Measurements from ENCODE around the gene TRPM2. TPM values are rescaled to one million over a fixed set of nuclear protein-coding genes. Genes with fewer than 3 reads are reported as not detected.

Gene TRPM2
- total and polyA plus RNA-seq, 10 of the 15 experiments (the other 5 are each of a cell fraction or from before 2014, with no cell fraction given): 0.03 to 9.1 (median 2.6) TPM

DNA sequence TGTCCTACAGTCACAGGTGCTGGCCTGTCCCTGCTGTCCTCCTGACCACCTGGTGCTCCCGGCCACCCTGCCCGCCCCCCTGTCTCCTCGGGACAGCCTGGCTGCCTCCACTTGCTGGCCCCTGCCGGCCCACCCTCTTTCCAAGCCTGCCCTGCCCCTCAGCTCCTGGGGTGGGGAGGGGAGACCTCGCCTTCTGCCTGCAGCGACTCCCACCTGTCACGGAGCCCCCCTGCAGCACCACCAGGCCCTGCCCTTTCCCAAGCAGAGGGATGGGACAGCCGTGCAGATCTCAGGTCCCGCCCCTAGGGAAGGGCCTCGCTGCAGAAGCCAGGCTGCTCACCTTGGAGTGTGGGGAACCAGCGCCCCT lies 109.4 kb downstream of the TRPM2 start:
- Histone ChIP-seq H3K4me2 (ENCODE audit: control insufficient read depth, insufficient read depth) (no peak overlapping the region), H3K9me3 (replicated peaks; ENCODE audit: control insufficient read depth, insufficient read depth, low read length) (no peaks in the 10 kb centered on the region), H3K9ac (ENCODE audit: control insufficient read depth, insufficient read depth, low read length) (no peak overlapping the region), H3K79me2 (ENCODE audit: control insufficient read depth, insufficient read depth, low read length) (no peaks in the 10 kb centered on the region), H3K27me3 (replicated peaks in 1 of 2; ENCODE audit: control insufficient read depth in 2 of 2, insufficient read depth in 2 of 2, low read length in 1 of 2) (no peaks in the 10 kb centered on the region), H3K4me3 (no peak overlapping the region), H2AFZ (ENCODE audit: control insufficient read depth, low read depth, low read length) (no peak overlapping the region), H3K27ac (ENCODE audit: control insufficient read depth, insufficient read depth) (no peak overlapping the region), H4K20me1 (ENCODE audit: control insufficient read depth, insufficient read depth) (no peaks in the 10 kb centered on the region), H3K4me1 (ENCODE audit: control insufficient read depth, insufficient read depth, low read length) (no peaks in the 10 kb centered on the region), H3K36me3 (ENCODE audit: control insufficient read depth in 2 of 2, insufficient read depth in 2 of 2, low read length in 1 of 2) (no peaks in the 10 kb centered on the region)
- 54% methylated on average over 11 of the region's 11 CpGs for WGBS (ENCODE audit: insufficient coverage, insufficient replicate concordance, low lambda C conversion rate, missing lambda C conversion rate)
- ChIA-PET POLR2A (no interaction called here), CTCF (no interaction called here), RAD21 (ENCODE audit: unreplicated experiment) (no interaction called here), SMC1A (ENCODE audit: uncharacterized antibody, unreplicated experiment) (no interaction called here)
- FAIRE-seq: no peak
- no TSS peak for BruUV-seq (replicated peaks)
- no peak for ATAC-seq
- TF ChIP-seq BACH1 (IDR thresholded peaks at IDR 0.05; ENCODE audit: borderline replicate concordance): no peak
- in situ Hi-C loops (cut with MboI) (no loop called here), intact Hi-C loops (cut with micrococcal nuclease; ENCODE audit: unreplicated experiment) (no loop called here)
- DNase-seq (ENCODE audit: low read depth, low spot score): no peak

DNA sequence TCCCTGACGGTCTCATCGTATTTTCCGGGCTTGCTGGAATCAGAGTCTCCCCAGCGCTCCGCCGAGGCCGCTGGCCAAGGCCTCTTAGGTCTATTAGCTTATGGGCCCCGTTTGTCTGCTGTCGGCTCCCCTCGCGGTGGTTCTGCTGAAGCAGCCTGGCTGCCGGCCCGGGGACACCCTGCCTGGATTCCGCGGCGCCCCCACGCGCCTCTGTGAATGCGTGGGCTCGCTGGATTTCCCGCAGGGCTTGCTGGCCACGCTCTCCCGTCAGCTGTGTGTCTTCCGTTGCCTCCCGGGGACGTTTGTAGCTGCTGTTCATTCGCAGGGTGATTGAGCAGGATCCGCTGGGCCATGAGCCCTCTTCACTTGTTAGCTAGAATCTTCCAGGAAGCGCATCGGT lies 110.3 kb downstream of the TRPM2 start:
- 62% methylated on average over 30 of the region's 30 CpGs for WGBS (ENCODE audit: insufficient coverage, insufficient replicate concordance, low lambda C conversion rate, missing lambda C conversion rate)
- FAIRE-seq: no peak
- Histone ChIP-seq H2AFZ (ENCODE audit: control insufficient read depth, low read depth, low read length) (no peak overlapping the region), H3K9me3 (replicated peaks; ENCODE audit: control insufficient read depth, insufficient read depth, low read length) (no peaks in the 10 kb centered on the region), H3K4me2 (ENCODE audit: control insufficient read depth, insufficient read depth) (no peak overlapping the region), H3K4me3 (no peak overlapping the region), H3K4me1 (ENCODE audit: control insufficient read depth, insufficient read depth, low read length) (no peaks in the 10 kb centered on the region), H3K79me2 (ENCODE audit: control insufficient read depth, insufficient read depth, low read length) (no peaks in the 10 kb centered on the region), H4K20me1 (ENCODE audit: control insufficient read depth, insufficient read depth) (no peaks in the 10 kb centered on the region), H3K27ac (ENCODE audit: control insufficient read depth, insufficient read depth) (no peak overlapping the region), H3K9ac (ENCODE audit: control insufficient read depth, insufficient read depth, low read length) (no peak overlapping the region), H3K36me3 (ENCODE audit: control insufficient read depth in 2 of 2, insufficient read depth in 2 of 2, low read length in 1 of 2) (no peaks in the 10 kb centered on the region), H3K27me3 (replicated peaks in 1 of 2; ENCODE audit: control insufficient read depth in 2 of 2, insufficient read depth in 2 of 2, low read length in 1 of 2) (no peaks in the 10 kb centered on the region)
- RAD21 ChIA-PET (ENCODE audit: unreplicated experiment): no interaction called here
- DNase-seq (ENCODE audit: low read depth, low spot score): no peak
- no peak for ATAC-seq
- POLR2A ChIA-PET: no interaction called here
- in situ Hi-C loops (cut with MboI) (no loop called here), intact Hi-C loops (cut with micrococcal nuclease; ENCODE audit: unreplicated experiment) (no loop called here)
- TF ChIP-seq, protein P1, sequence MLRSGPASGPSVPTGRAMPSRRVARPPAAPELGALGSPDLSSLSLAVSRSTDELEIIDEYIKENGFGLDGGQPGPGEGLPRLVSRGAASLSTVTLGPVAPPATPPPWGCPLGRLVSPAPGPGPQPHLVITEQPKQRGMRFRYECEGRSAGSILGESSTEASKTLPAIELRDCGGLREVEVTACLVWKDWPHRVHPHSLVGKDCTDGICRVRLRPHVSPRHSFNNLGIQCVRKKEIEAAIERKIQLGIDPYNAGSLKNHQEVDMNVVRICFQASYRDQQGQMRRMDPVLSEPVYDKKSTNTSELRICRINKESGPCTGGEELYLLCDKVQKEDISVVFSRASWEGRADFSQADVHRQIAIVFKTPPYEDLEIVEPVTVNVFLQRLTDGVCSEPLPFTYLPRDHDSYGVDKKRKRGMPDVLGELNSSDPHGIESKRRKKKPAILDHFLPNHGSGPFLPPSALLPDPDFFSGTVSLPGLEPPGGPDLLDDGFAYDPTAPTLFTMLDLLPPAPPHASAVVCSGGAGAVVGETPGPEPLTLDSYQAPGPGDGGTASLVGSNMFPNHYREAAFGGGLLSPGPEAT (IDR thresholded peaks at IDR 0.05; ENCODE audit: low read depth): no peak
- no peak for TF ChIP-seq STAT3 (IDR thresholded peaks at IDR 0.05; ENCODE audit: low read depth, low read length)
- SMC1A ChIA-PET (ENCODE audit: uncharacterized antibody, unreplicated experiment): no interaction called here
- BruUV-seq (replicated peaks): no TSS peak
- CTCF ChIA-PET: no interaction called here
